Measurements from ENCODE around the gene LDLRAD4. TPM values are rescaled to one million over a fixed set of nuclear protein-coding genes. Genes with fewer than 3 reads are reported as not detected.

LDLRAD4 gene
- polyA plus RNA-seq, 1 donor, result 9.1 TPM

DNA sequence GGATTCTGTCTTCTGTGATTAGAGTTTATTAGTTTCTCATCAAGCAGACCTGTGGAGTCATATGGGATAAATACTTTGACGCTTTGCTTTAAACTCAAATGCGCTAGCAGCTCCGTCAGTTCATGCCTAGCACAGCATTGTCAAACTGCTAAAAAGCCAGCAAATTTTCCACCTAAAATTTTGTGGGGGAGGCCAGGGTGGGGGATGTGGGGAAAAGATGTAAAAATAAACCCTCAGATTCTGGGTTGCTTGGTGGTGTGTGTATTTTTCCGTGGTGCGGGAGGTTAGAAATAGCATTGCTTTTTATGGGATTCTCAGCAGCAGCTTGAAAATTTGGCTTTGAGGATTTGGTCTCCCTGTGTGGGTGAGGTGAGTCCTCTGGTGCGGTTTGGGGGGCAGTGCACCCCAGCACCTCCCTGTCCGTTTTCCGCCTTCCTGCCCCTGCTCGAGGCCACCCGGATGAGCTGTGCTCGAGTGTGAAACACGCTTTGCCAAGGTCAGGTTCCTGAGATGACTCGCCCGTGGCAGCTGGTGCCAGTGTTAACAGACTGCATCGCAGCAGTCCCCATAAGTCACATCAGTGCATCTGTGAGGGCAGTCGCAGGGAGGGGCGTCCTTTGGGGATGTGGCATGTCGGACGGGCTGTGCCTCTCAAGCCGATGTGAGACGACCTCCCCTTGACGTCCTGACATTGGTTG is 65.9 kb downstream of the LDLRAD4 start:
- H3K27me3 ChIP-seq (ENCODE audit: control insufficient read depth, insufficient read depth, low read length), result no peaks in the 10 kb centered on the region
- no peaks in the 10 kb centered on the region for H3K9me3 ChIP-seq (ENCODE audit: control insufficient read depth, low read depth, low read length)
- H3K36me3 ChIP-seq (ENCODE audit: control insufficient read depth, insufficient read depth, low read length), result peaks cover 4% of the 10 kb centered on the region

DNA sequence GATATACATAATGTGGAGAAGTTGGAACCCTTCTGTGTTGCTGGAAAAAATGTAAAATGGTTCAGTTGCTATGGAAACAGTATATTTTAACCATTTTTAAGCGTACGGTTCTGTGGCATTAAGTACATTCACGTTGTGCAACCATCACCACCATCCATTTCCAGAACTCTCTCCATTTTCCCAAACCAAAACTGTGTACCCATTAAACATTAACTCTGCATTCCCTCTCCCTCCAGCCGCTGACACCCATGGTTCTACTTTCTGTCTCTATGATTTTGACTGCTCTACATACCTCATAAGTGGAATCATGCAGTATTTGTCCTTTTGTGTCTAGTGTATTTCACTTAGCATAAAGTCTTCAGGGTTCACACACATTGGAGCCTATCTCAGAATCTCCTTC is 67.3 kb downstream of the LDLRAD4 start:
- H3K4me1 ChIP-seq (ENCODE audit: control insufficient read depth, insufficient read depth, low read length), result no peaks in the 10 kb centered on the region
- H3K9me3 ChIP-seq (ENCODE audit: control insufficient read depth, low read depth, low read length), result no peaks in the 10 kb centered on the region
- WGBS (ENCODE audit: insufficient coverage, low lambda C conversion rate), result 79% methylated on average over 2 of the region's 4 CpGs
- no peaks in the 10 kb centered on the region for H3K27me3 ChIP-seq (ENCODE audit: control insufficient read depth, insufficient read depth, low read length)
- H3K4me3 ChIP-seq (ENCODE audit: low read length), result no peak overlapping the region
- H3K27ac ChIP-seq (ENCODE audit: low read length), result no peak overlapping the region
- peaks cover 2% of the 10 kb centered on the region for H3K36me3 ChIP-seq (ENCODE audit: control insufficient read depth, insufficient read depth, low read length)
- DNase-seq, result no peak

More for the DNA sequence above, 65.9 kb downstream of the LDLRAD4 start:
- DNase-seq, result no peak
- no peak overlapping the region for H3K4me3 ChIP-seq (ENCODE audit: low read length)
- H3K4me1 ChIP-seq (ENCODE audit: control insufficient read depth, insufficient read depth, low read length), result no peaks in the 10 kb centered on the region
- WGBS (ENCODE audit: insufficient coverage, low lambda C conversion rate), result no CpG with 5 or more reads among the region's 22 CpGs
- no peak overlapping the region for H3K27ac ChIP-seq (ENCODE audit: low read length)

DNA sequence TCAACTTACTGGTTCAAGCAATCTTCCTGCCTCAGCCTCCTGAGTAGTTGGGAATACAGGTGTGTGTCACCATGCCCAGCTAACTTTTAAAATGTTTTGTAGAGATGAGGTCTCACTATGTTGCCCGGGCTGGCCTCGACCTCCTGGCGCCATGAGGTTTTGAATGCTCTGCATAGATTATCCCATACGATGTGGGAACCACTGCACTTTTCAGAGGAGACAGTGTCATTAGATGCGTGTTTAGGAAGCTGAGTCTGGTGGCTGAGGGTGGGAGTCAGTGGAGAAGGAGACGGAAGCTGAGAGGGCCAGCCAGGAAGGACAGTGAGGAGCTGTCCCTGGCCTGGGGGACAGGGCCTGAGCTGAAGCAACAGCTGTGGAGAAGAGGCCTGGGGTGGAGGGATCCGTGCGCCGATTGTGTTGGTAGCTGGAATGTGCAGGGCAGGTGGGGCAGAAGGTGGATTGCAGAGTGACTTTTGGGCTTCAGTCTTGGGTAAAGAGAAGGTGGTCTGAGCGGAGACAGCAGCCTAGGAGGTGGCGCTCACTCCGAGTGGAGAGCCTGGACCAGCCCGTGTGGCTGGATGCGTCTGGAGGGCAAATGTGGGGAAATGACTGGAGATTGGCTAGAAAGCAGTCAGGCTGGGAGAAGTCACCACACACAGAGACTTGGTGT is 68.0 kb downstream of the LDLRAD4 start:
- Histone ChIP-seq H3K9me3 (ENCODE audit: control insufficient read depth, low read depth, low read length) (no peaks in the 10 kb centered on the region), H3K36me3 (ENCODE audit: control insufficient read depth, insufficient read depth, low read length) (peaks cover under 1% of the 10 kb centered on the region), H3K27me3 (ENCODE audit: control insufficient read depth, insufficient read depth, low read length) (no peaks in the 10 kb centered on the region), H3K4me3 (ENCODE audit: low read length) (no peak overlapping the region), H3K4me1 (ENCODE audit: control insufficient read depth, insufficient read depth, low read length) (no peaks in the 10 kb centered on the region), H3K27ac (ENCODE audit: low read length) (no peak overlapping the region)
- no CpG with 5 or more reads among the region's 14 CpGs for WGBS (ENCODE audit: insufficient coverage, low lambda C conversion rate)
- DNase-seq, result no peak

DNA sequence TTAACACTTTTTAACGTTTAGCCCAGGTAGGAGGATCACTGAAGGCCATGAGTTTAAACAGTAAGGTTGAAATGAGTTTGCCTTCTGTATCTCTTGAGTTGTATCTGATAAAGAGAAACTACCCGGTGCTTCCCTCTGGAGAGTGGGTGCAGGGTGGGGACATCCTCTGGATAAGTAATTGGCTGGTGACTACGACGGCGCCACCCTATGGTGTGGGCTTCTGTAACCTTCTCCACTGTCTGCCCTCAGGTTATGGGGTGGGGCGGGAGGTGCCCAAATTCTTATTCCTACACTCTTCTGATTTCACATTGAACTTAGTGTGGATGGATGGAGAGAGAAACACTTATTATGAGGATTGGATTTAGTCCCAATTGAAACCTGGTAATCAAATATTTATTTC is 68.8 kb downstream of the LDLRAD4 start:
- no peak overlapping the region for H3K4me3 ChIP-seq (ENCODE audit: low read length)
- no peak overlapping the region for H3K27ac ChIP-seq (ENCODE audit: low read length)
- no peaks in the 10 kb centered on the region for H3K36me3 ChIP-seq (ENCODE audit: control insufficient read depth, insufficient read depth, low read length)
- DNase-seq, result no peak
- H3K9me3 ChIP-seq (ENCODE audit: control insufficient read depth, low read depth, low read length), result no peaks in the 10 kb centered on the region
- WGBS (ENCODE audit: insufficient coverage, low lambda C conversion rate), result no CpG with 5 or more reads among the region's 6 CpGs
- no peaks in the 10 kb centered on the region for H3K27me3 ChIP-seq (ENCODE audit: control insufficient read depth, insufficient read depth, low read length)
- no peaks in the 10 kb centered on the region for H3K4me1 ChIP-seq (ENCODE audit: control insufficient read depth, insufficient read depth, low read length)

DNA sequence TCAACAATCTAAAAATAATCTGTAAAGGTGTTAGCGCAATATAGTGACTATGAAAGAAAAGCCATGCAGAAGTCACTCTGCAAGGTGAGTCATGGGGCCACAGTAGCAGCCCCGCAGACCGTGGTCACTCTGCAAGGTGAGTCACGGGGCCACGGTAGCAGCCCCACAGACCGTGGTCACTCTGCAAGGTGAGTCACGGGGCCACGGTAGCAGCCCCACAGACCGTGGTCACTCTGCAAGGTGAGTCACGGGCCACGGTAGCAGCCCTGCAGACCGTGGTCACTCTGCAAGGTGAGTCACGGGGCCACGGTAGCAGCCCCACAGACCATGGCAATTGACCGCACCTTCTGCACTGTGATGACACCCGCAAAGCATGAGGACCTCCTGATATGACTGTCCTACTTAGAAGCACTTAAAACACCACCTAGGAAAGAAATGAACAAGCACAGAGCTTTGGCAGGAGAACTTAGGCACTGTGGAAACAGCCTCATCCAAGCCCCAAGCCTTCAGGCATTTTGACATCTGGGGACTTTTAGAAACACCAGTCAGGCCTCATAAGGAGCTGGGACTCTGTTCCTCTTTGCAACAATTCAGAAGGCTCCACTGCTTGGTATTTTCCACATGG is 70.1 kb downstream of the LDLRAD4 start:
- 100% methylated on average over 1 of the region's 16 CpGs for WGBS (ENCODE audit: insufficient coverage, low lambda C conversion rate)
- H3K27ac ChIP-seq (ENCODE audit: low read length), result no peak overlapping the region

DNA sequence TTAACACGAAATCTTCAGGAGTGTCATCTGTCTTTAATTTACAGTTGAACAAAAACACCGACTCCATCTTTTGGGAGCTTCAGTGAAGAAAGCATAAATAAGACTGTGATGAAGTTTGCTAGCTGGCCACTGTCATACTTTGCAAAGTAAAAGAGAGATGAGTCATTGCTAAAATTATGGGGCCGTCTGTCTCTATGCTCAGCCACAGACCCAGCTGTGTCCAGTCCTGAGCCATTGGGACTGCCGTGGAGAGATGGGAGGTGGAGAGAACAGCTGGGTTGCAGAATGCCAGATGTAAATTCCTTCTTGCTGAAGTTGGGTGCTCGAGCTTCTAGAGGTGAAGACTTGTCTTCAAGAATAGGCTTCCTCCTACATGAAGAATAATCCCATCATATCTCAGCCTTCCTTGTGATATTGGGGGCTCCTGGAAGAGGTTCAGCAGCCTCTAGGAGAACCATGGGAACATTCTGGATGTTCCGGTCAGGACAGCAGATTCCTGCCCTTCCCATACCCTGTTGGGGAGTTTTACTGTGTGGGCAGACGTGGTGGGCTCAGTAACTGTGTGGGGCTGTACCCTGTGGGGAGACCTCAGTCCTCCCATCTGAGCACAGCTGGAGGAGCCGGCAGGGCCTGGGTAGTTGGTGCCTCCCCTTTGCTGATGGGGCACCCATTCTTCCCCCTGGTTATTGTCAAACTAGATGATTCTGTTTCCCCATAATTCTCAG is 71.1 kb downstream of the LDLRAD4 start:
- Histone ChIP-seq H3K36me3 (ENCODE audit: control insufficient read depth, insufficient read depth, low read length) (no peaks in the 10 kb centered on the region), H3K4me1 (ENCODE audit: control insufficient read depth, insufficient read depth, low read length) (no peaks in the 10 kb centered on the region), H3K4me3 (ENCODE audit: low read length) (no peak overlapping the region), H3K27me3 (ENCODE audit: control insufficient read depth, insufficient read depth, low read length) (no peaks in the 10 kb centered on the region), H3K27ac (ENCODE audit: low read length) (no peak overlapping the region), H3K9me3 (ENCODE audit: control insufficient read depth, low read depth, low read length) (no peaks in the 10 kb centered on the region)
- DNase-seq, result no peak
- WGBS (ENCODE audit: insufficient coverage, low lambda C conversion rate), result 83% methylated on average over 1 of the region's 8 CpGs

More for the DNA sequence above, 70.1 kb downstream of the LDLRAD4 start:
- DNase-seq, result no peak
- H3K36me3 ChIP-seq (ENCODE audit: control insufficient read depth, insufficient read depth, low read length), result no peaks in the 10 kb centered on the region
- H3K4me1 ChIP-seq (ENCODE audit: control insufficient read depth, insufficient read depth, low read length), result no peaks in the 10 kb centered on the region
- H3K4me3 ChIP-seq (ENCODE audit: low read length), result no peak overlapping the region
- H3K27me3 ChIP-seq (ENCODE audit: control insufficient read depth, insufficient read depth, low read length), result no peaks in the 10 kb centered on the region
- H3K9me3 ChIP-seq (ENCODE audit: control insufficient read depth, low read depth, low read length), result no peaks in the 10 kb centered on the region

DNA sequence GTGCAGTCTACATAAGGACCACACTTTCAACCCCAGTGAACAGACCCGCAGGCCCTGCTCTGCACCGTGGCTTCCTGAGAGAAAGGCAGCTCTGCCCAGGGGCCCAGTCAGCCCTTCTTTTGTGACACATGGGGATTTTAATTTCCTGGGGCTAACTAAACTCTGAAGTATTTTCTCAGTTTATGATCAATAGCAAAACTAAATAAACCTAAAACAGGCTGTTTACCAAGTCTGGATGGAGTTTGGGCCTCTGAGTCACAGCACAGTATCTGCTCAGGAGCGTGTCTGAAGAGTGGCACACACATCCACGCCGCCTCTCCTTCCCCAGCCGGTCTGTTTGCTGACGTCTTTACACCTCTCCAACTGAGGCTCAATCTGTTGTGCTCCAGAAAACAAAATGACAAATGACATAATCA is 72.3 kb downstream of the LDLRAD4 start:
- no peaks in the 10 kb centered on the region for H3K9me3 ChIP-seq (ENCODE audit: control insufficient read depth, low read depth, low read length)
- no peaks in the 10 kb centered on the region for H3K27me3 ChIP-seq (ENCODE audit: control insufficient read depth, insufficient read depth, low read length)
- no peaks in the 10 kb centered on the region for H3K36me3 ChIP-seq (ENCODE audit: control insufficient read depth, insufficient read depth, low read length)
- no peak overlapping the region for H3K4me3 ChIP-seq (ENCODE audit: low read length)
- WGBS (ENCODE audit: insufficient coverage, low lambda C conversion rate), result no CpG with 5 or more reads among the region's 7 CpGs
- no peak for DNase-seq
- H3K27ac ChIP-seq (ENCODE audit: low read length), result no peak overlapping the region
- no peaks in the 10 kb centered on the region for H3K4me1 ChIP-seq (ENCODE audit: control insufficient read depth, insufficient read depth, low read length)

DNA sequence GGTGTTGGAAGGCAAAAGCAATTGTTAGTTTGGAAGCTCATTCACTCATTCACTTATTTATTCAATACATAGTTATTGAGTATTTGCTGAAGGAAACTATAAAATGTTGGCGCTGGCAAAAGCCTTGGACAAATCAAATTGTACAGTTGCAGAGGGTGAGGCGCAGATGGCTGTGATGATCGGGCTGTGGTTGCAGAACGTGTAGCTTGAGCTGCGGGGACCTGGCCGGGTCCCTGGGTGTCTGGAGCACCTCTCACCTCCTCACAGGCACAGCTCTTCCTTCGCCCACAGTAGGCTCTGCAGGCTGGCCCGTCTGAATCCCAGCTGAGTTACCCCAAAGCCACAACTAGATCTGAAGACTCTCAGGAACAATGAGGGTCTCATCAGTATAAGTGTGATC is 72.7 kb downstream of the LDLRAD4 start:
- Histone ChIP-seq H3K36me3 (ENCODE audit: control insufficient read depth, insufficient read depth, low read length) (no peaks in the 10 kb centered on the region), H3K27ac (ENCODE audit: low read length) (no peak overlapping the region), H3K4me3 (ENCODE audit: low read length) (no peak overlapping the region), H3K9me3 (ENCODE audit: control insufficient read depth, low read depth, low read length) (no peaks in the 10 kb centered on the region), H3K27me3 (ENCODE audit: control insufficient read depth, insufficient read depth, low read length) (no peaks in the 10 kb centered on the region), H3K4me1 (ENCODE audit: control insufficient read depth, insufficient read depth, low read length) (no peaks in the 10 kb centered on the region)
- WGBS (ENCODE audit: insufficient coverage, low lambda C conversion rate), result 100% methylated on average over 2 of the region's 8 CpGs
- no peak for DNase-seq

DNA sequence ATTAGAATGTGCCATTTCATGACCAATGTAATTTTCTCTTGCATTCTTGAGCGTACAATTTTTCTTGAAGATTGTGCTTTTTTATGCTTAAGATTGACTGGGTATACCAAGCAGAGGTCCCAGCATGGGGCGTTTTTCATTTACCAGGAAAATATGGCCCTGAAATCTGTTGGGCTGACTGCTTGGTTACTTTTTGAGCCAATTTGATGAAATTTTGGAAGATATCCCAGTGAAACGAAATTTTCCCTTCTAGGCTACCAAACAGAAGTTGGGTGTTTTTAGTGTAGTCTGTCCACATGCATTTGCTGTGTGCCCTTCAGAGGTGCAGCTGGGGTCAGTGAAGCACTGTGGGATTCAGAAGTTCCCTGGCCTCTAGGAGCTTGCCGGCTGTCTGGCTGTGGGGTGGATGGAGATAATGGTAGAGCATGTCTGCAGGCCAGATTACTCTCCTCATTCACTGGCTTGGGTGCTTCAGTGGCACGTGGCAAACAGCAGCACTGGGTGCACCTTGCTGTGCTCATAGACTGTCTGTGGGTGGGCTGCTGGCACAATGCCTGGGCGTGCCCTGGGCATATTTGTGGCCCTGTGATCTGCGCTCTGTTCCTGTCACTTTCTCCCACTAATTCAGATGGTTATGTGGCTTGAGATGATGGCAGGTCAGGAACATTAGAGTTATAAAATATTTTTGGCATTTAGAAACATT is 73.3 kb downstream of the LDLRAD4 start:
- DNase-seq, result no peak
- Histone ChIP-seq H3K4me3 (ENCODE audit: low read length) (no peak overlapping the region), H3K27ac (ENCODE audit: low read length) (no peak overlapping the region), H3K36me3 (ENCODE audit: control insufficient read depth, insufficient read depth, low read length) (no peaks in the 10 kb centered on the region), H3K9me3 (ENCODE audit: control insufficient read depth, low read depth, low read length) (no peaks in the 10 kb centered on the region), H3K27me3 (ENCODE audit: control insufficient read depth, insufficient read depth, low read length) (no peaks in the 10 kb centered on the region), H3K4me1 (ENCODE audit: control insufficient read depth, insufficient read depth, low read length) (no peaks in the 10 kb centered on the region)
- 80% methylated on average over 1 of the region's 7 CpGs for WGBS (ENCODE audit: insufficient coverage, low lambda C conversion rate)

DNA sequence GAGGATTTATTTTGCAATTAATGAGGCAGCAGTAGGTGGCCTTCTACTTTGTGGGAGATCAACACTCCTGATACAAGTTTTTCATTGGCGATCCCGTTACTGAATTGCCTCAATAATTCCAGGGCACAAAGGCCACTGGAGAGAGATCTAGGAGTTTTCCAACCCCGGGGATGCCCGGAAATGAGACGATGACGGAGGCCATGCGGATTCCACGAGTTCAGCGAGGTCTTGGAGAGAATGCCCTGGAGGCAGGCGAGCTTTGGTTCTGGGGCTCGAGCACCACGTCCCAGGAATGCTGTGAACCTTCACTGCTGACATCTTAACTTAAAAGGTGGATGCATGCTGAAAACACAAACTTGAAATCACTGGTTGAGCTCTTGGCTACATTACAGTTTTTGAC is 74.2 kb downstream of the LDLRAD4 start:
- Histone ChIP-seq H3K36me3 (ENCODE audit: control insufficient read depth, insufficient read depth, low read length) (no peaks in the 10 kb centered on the region), H3K27ac (ENCODE audit: low read length) (no peak overlapping the region), H3K27me3 (ENCODE audit: control insufficient read depth, insufficient read depth, low read length) (no peaks in the 10 kb centered on the region), H3K4me3 (ENCODE audit: low read length) (no peak overlapping the region), H3K4me1 (ENCODE audit: control insufficient read depth, insufficient read depth, low read length) (no peaks in the 10 kb centered on the region), H3K9me3 (ENCODE audit: control insufficient read depth, low read depth, low read length) (no peaks in the 10 kb centered on the region)
- no CpG with 5 or more reads among the region's 12 CpGs for WGBS (ENCODE audit: insufficient coverage, low lambda C conversion rate)
- no peak for DNase-seq

All from large intestine (tissue), 3 donors.